Hematopoietic multipotent progenitor cell treated with erythropoietin and hydrocortisone succinate and interleukin-3 and kit ligand, for 4 days (in vitro differentiated cells): ENCODE results near the gene CYCS.

Experiments
- DNase-seq: peaks from one replicate; pipeline ENCODE4 v3.0.0-alpha.2; 2015

The CYCS gene

DNA sequence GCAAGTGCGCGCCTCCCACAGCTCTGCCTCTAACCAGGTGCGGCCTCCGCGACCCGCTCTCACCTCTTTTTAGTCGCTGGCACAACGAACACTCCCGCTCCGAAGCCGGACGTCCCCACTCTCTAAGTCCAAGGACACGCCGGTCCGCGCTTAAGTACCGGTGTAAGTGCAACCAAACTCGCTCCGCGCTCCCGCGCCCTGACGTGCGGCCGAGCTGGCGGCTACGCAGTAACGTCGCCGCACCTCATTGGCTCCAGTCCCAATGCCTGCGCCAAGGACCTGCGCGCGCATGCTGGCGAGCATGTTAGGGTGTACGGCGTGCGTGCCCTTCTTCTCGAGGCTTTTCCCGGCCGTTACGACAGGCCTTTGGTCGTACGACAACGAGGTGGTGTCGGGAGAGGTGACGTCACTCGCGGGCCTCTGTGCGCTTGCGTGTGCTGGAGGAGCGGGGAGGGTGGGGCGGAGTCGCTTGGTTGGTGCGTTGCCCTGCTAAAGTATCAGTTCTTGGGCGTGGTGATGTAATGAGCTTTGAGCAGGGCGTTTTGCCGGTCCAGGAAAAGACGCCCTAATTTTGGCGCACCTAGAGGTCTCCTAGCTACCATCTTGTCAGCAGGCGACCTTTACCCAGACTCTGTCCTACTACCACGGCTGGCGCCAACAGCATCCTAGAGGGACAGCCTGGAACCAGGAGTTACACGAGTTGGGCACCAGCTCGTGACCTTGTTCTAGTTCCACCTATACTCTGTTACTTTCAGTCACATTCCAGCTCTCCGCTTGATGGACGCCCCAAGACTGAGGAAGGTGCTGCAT is at the start of gene CYCS:
Gene CYCS (minus strand): TSS at position 124 of the 810 bp plus-strand sequence. CDS start 1,141 bp downstream, outside the sequence.
- DNase-seq, result peak; percentile 100

DNA sequence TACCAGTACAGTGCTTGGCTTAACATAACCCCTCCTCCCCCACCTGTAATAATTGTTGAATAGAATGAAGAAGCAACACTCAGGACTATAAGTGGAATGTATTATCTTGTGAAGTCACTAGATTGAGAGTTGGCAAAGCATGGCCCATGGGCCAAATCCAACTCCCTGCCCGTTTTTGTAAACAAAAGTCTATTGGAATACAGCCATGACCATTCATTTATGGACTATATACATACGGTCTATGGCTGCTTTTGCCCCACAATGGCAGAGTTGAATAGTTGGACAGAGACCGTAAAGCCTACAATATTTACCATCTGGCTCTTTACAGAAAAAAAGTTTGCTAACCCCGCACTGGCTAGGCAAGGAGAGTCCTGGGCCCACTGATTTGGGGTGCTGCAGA is 48.1 kb upstream of the CYCS start:
- DNase-seq, result no peak

DNA sequence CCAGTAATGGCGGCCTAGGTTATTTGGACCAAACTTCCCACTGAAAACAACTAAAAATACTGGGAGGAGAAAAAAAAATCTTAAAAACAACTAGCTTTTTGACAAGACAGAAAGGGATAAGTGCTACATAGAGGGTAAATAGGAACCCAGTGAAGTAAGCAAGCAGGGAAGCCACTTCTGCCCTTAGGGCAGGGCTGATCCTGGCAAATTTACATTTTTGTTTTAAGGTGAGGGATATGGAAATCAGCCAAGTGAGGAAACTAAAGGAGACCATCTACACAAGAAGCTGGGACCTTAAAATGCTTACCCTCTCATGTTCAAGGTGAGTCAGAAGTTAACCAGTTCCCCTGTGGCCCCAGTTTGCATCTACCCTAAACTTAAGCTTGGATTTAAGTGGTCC is 46.5 kb upstream of the CYCS start:
- DNase-seq, result no peak

GRCh38 chr7:25171071-25171470 is 46.0 kb upstream of the CYCS start:
- DNase-seq, result no peak

DNA sequence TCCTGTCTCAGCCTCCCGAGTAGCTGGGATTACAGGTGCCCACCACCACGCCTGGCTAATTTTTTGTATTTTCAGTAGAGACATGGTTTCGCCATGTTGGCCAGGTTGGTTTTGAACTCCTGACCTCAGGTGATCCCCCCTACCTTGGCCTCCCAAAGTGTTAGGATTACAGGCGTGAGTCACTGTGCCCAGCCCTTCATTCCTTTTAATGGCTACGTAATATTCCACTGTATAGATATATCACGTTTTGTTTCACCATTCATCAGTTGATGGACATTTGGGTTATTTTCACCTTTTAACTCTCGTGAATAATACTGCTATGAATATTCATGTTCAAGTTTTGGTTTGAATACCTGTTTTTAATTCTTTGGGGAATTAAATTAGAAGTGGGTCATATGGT is 44.6 kb upstream of the CYCS start:
- DNase-seq, result no peak

GRCh38 chr7:25168145-25168544 is 43.1 kb upstream of the CYCS start:
- no peak for DNase-seq

DNA sequence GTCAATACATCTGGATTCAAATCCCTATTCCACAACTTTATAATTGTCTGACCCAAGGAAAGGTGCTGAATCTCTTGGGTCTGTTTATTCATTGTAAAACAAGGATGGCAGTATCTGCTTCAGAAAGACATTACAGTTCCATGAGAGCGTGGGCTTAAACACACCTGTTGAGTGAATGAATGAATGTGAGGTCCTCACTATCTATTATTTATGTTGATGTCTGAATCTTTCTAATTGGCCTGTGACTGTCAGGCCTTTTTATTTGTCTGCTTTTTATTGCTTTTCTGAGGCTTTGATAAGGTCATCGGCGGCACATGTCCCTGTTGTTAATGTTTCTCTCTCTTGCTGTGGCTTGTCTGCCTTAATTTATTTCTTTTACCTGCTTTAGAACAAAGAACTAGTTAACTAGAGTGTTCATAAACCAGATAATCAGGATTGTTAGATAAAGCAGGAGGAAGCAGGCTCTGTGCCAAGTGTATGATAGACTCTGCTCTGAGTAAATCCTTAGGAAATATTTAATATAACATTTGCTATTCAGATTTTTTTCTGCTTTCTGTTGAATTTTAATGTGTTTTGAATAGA is 42.3 kb upstream of the CYCS start:
- DNase-seq, result no peak

GRCh38 chr7:25159983-25160596 is 35.0 kb upstream of the CYCS start:
- DNase-seq, result peak; percentile 81

DNA sequence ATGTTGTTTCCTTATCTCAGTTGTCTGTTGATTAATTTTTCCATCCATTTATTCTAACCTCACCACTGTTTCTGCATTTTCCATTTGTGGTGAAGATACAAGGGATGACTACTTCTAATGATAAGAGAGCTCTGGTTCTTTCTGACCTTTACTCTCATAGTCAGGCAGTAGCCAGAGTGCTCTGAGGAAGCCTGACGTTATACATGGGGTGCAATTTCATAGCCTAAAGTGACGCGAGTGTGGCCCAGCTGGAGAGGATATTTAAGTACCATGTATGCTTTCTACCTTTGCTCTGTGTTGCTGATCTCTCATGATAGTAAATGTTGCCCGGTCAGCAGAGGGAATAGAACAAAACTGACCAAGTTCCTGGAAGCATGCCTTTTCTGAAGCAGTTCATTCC is 33.9 kb upstream of the CYCS start:
- DNase-seq, result no peak

GRCh38 chr7:25151773-25152172 is 26.7 kb upstream of the CYCS start:
- DNase-seq, result no peak

DNA sequence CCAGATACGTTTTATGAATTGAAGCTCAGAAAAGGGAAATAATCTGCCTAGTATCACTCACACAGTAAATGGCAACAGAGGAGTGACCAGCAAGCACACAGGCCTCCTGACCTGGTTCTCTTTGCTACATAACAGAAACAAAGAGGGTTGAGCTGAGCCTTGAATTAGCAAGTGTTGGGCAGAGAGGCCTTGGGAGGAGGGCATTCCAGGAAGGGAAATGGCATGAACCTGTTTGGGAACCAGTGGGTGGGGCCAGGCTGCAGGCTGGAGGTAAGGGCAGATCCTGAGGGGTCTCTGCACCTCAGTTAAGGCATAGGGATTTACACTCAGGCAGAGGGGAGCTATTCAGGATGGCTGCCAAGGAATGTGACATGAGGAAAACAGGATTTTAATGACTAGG is 24.8 kb upstream of the CYCS start:
- no peak for DNase-seq

DNA sequence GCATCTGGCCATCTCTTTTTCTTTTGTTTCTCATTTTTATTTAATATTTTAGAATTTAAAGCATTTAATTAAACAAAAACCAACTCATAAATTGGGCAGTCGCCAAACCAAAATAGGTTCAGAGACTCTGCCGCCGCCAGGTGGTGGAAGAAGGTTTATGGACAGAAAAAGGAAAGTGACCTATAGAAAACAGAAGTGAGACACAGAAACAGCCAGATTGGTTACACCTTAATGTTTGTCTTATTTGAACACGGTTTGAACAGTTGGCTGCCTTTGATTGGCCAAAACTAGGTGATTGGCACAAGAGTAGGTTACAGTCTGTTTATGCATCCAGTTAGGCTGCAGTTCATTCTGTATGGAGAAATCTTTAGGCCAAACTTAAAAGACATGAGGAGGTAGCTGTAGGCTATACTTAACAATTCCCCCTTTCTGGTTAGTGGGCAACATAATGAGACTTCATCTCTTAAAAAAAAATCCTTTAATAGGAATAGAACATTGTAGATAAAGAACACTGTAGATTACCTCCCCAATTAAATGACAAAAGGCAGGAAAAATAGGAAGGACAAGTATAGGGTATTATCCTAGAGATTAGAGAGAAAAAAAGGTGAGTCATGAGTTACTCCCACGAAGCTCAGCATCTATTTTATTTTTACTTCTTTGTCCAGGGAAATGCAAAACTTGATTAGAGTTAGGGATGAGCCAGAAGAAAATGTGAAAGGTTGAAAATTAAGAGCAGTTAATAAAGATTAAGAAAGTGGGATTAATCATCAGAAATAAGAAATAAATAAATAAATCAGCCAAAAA is 23.9 kb upstream of the CYCS start:
- DNase-seq, result peak; percentile 15

GRCh38 chr7:25143763-25144162 is 18.7 kb upstream of the CYCS start:
- no peak for DNase-seq

GRCh38 chr7:25139536-25139935 is 14.5 kb upstream of the CYCS start:
- no peak for DNase-seq

DNA sequence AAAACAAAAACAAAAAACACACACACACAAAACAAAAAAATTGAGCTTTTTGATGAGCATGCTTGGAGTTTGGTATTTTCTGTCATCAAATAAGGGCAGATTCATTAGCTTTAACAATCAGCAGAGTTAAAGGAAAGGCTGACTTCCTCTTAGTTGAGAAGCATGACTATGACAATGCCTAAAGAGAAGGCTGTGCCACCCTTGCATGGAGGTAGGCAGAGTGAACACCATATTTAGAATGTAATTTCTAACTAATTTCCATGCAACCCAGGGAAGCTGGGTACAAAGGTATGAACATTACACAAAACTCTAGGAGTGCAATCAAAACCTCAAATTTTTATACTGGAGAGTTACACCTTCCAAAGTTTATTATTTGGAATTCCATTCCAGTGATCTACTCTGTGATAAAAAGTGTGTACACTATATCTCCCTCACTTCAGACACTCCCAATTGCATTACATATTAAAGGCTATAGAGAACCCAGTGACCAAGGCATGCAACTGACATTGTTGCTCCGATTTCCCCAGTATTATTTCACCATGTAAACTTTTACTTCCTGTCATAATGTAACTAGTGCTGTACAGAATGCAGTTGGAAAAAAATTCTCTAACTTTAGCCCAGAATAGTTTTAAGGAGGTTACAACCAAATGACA is 9.4 kb upstream of the CYCS start:
- DNase-seq, result peak; percentile 36

- DNase-seq, result peak; percentile 56
Measured at GRCh38 chr7:25132430-25132829, 7.4 kb upstream of the CYCS start.

- DNase-seq, result no peak
Measured at GRCh38 chr7:25126751-25127150, 1.7 kb upstream of the CYCS start.

GRCh38 chr7:25124465-25125136 is 459 bp downstream of the CYCS start:
- DNase-seq, result no peak

- no peak for DNase-seq
Measured at GRCh38 chr7:25122373-25122772, 2.7 kb downstream of the CYCS start.

- no peak for DNase-seq
Measured at GRCh38 chr7:25121599-25121998, 3.5 kb downstream of the CYCS start.

GRCh38 chr7:25119102-25119501 is 6.0 kb downstream of the CYCS start:
- DNase-seq, result no peak

DNA sequence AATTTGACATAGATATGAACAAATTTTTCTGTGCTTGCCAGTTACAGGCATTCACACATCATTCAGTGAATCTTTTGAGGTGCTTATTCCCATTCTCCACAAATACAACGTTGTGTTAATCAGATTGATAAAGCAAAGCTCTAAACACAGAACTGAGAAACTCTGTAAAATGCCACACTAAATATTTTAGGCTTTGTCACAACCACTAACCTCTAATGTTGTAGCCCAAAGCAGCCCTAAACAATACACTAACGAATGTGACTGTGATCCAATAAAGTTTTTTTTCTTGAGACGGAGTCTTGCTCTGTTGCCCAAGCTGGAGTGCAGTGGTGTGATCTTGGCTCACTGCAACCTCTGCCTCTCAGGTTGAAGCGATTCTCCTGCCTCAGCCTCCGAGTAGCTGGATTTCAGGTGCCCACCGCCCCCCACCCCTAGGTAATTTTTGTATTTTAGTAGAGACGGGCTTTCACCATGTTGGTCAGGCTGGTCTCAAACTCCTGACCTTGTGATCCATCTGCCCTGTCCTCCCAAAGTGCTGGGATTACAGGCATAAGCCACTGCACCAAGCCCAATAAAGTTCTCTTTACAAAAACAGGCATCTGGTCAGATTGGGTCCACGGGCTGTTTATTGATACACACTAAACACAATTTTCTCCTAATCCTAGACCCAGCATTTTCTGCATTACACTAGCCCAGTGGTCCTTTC is 6.9 kb downstream of the CYCS start:
- DNase-seq, result no peak
